ENCODE measurements around the gene GALNT10. TPM values are rescaled to one million over a fixed set of nuclear protein-coding genes. Genes with fewer than 3 reads are reported as not detected.
A peak's percentile ranks its signal among the peaks of the same experiment; 100 is the strongest.

Gene GALNT10
- total RNA-seq, 1 donor from 2014 or later, result 96.1 TPM

DNA sequence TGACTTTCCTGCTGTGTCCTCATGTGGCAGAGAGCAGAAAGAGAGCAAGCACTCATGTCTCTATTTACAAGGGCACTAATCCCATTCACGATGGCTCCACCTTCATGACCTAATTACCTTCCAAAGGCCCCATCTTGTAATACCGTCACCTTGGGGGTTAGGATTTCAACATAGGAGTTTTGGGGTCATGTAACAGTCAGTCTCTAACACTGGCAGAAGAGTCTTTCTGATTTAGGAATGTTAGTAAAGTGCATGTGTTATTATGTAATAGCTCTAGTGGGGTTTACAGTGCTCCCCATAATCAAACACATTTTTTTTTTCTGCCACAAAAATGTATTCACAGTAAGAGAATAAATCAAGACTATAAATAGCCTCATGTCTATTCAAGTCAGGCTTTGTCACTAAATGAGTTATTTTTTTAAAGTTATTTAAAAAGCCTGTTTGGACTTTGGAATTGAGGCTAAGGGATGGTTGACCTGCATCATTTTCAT, 19.1 kb downstream of the GALNT10 start:
- no peak overlapping the region for H3K4me2 ChIP-seq (ENCODE audit: low read length)

DNA sequence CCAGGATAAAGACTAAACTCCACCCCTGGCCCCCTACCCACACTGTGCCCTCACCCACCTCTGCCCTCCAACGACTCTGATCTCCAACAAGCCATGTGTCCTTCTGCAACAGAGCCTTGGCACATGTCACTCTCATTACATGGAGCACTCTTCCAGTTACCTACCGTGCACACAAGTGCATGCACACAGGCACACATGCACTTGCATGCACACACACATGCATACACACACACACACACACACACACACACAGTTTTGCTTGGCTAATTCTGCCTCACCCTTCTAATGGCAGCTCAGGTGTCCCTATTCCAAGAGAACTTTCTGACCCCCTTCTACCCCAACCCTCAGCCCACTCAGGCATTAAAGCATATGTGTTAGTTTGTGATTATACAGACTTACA, 19.6 kb downstream of the GALNT10 start:
- no peaks in the 10 kb centered on the region for H3K9me3 Mint-ChIP-seq (ENCODE audit: unreplicated experiment)
- no peak overlapping the region for H3K9ac ChIP-seq (ENCODE audit: low read length)
- H3K79me2 ChIP-seq (ENCODE audit: insufficient read depth, low read length), result peaks cover 84% of the 10 kb centered on the region
- peak overlapping the region; percentile 63 for H3K27ac Mint-ChIP-seq (ENCODE audit: unreplicated experiment)
- H3K27me3 Mint-ChIP-seq (ENCODE audit: low read depth, unreplicated experiment), result no peaks in the 10 kb centered on the region
- no peak overlapping the region for H3K4me2 ChIP-seq (ENCODE audit: low read length)
- peaks cover 47% of the 10 kb centered on the region for H3K4me1 Mint-ChIP-seq (ENCODE audit: low read depth, unreplicated experiment)
- peaks cover 3% of the 10 kb centered on the region for H3K36me3 ChIP-seq (ENCODE audit: insufficient read depth, low read length)
- H3K4me3 Mint-ChIP-seq (ENCODE audit: unreplicated experiment), result no peak overlapping the region
- no peak overlapping the region for H2AFZ ChIP-seq (ENCODE audit: low read depth, low read length)
- peaks cover 18% of the 10 kb centered on the region for H4K20me1 ChIP-seq (ENCODE audit: insufficient read depth, low read length)
- no peak overlapping the region for H3K4me3 ChIP-seq (ENCODE audit: insufficient read depth, low read depth, low read length)
- H3K27ac ChIP-seq (ENCODE audit: low read depth, low read length), result no peak overlapping the region
- H3K9me3 ChIP-seq (ENCODE audit: insufficient read depth, low read depth, low read length), result no peaks in the 10 kb centered on the region
- FAIRE-seq (no peak), DNase-seq (ENCODE audit: low read depth) (no peak)
- TF ChIP-seq, protein P1, sequence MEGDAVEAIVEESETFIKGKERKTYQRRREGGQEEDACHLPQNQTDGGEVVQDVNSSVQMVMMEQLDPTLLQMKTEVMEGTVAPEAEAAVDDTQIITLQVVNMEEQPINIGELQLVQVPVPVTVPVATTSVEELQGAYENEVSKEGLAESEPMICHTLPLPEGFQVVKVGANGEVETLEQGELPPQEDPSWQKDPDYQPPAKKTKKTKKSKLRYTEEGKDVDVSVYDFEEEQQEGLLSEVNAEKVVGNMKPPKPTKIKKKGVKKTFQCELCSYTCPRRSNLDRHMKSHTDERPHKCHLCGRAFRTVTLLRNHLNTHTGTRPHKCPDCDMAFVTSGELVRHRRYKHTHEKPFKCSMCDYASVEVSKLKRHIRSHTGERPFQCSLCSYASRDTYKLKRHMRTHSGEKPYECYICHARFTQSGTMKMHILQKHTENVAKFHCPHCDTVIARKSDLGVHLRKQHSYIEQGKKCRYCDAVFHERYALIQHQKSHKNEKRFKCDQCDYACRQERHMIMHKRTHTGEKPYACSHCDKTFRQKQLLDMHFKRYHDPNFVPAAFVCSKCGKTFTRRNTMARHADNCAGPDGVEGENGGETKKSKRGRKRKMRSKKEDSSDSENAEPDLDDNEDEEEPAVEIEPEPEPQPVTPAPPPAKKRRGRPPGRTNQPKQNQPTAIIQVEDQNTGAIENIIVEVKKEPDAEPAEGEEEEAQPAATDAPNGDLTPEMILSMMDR (IDR thresholded peaks at IDR 0.05; ENCODE audit: insufficient read depth, low read depth, low read length), result no peak
- TF ChIP-seq EZH2 (IDR thresholded peaks at IDR 0.05; ENCODE audit: insufficient read depth, low read length), result no peak
- peaks cover 21% of the 10 kb centered on the region for H3K4me1 ChIP-seq (ENCODE audit: insufficient read depth, low read length)
- no peaks in the 10 kb centered on the region for H3K27me3 ChIP-seq (ENCODE audit: insufficient read depth, low read length)
- H3K36me3 Mint-ChIP-seq (ENCODE audit: low read depth, unreplicated experiment), result peaks cover 27% of the 10 kb centered on the region

More for the DNA sequence above, 19.1 kb downstream of the GALNT10 start:
- Mint-ChIP-seq H3K9me3 (ENCODE audit: unreplicated experiment) (no peaks in the 10 kb centered on the region), H3K4me3 (ENCODE audit: unreplicated experiment) (no peak overlapping the region), H3K36me3 (ENCODE audit: low read depth, unreplicated experiment) (peaks cover 27% of the 10 kb centered on the region), H3K27ac (ENCODE audit: unreplicated experiment) (no peak overlapping the region), H3K4me1 (ENCODE audit: low read depth, unreplicated experiment) (peaks cover 44% of the 10 kb centered on the region), H3K27me3 (ENCODE audit: low read depth, unreplicated experiment) (no peaks in the 10 kb centered on the region)
- FAIRE-seq (peak; percentile 5), DNase-seq (ENCODE audit: low read depth) (peak; percentile 43)
- no peak for TF ChIP-seq EZH2 (IDR thresholded peaks at IDR 0.05; ENCODE audit: insufficient read depth, low read length)
- TF ChIP-seq, protein P1 (IDR thresholded peaks at IDR 0.05; ENCODE audit: insufficient read depth, low read depth, low read length), result no peak
- Histone ChIP-seq H2AFZ (ENCODE audit: low read depth, low read length) (no peak overlapping the region), H4K20me1 (ENCODE audit: insufficient read depth, low read length) (peaks cover 18% of the 10 kb centered on the region), H3K36me3 (ENCODE audit: insufficient read depth, low read length) (peaks cover 6% of the 10 kb centered on the region), H3K4me1 (ENCODE audit: insufficient read depth, low read length) (peaks cover 22% of the 10 kb centered on the region), H3K27ac (ENCODE audit: low read depth, low read length) (no peak overlapping the region), H3K4me3 (ENCODE audit: insufficient read depth, low read depth, low read length) (no peak overlapping the region), H3K79me2 (ENCODE audit: insufficient read depth, low read length) (peaks cover 85% of the 10 kb centered on the region), H3K9ac (ENCODE audit: low read length) (no peak overlapping the region), H3K27me3 (ENCODE audit: insufficient read depth, low read length) (no peaks in the 10 kb centered on the region), H3K9me3 (ENCODE audit: insufficient read depth, low read depth, low read length) (no peaks in the 10 kb centered on the region)

DNA sequence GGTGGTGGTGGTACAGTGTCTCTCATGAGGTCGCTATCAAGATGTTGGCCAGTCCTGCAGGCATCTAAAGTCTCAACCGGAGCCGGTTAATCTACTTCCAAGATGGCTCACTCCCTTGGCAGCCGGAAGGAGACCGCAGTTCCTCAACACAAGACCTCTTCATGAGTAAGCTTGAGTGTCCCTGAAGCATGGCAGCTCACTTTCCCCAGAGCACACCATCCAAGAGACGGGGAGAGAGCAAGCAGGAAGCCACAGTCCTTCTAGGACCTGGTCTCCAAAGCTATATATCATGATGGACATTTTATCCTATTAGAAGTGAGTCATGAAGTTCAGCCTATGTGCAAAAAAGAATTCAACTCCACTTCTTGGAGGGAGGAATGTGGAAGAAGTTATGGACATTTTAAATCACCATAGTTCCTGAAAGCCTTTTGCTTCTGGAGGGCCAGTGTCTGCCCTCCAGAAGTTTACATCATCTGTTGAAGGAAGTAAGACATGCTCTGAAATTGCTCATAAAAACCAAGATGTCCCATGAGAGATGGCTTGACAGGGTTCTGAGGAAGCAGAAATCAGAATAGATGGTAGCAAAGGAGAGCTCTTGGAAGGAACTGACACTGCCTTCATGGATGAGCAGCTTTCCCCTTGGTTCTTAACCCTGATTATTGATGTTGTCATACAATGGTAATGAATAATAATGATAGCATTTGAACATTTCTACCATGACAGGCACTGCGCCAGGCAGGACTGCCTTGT, 21.3 kb downstream of the GALNT10 start:
- peak overlapping the region; percentile 10 for H3K27ac ChIP-seq (ENCODE audit: low read depth, low read length)
- H3K4me3 ChIP-seq (ENCODE audit: insufficient read depth, low read depth, low read length), result no peak overlapping the region
- H3K9ac ChIP-seq (ENCODE audit: low read length), result no peak overlapping the region
- H2AFZ ChIP-seq (ENCODE audit: low read depth, low read length), result no peak overlapping the region
- H3K9me3 ChIP-seq (ENCODE audit: insufficient read depth, low read depth, low read length), result no peaks in the 10 kb centered on the region
- H3K79me2 ChIP-seq (ENCODE audit: insufficient read depth, low read length), result peaks cover 81% of the 10 kb centered on the region
- Mint-ChIP-seq H3K27ac (ENCODE audit: unreplicated experiment) (peak overlapping the region; percentile 20), H3K4me3 (ENCODE audit: unreplicated experiment) (no peak overlapping the region), H3K9me3 (ENCODE audit: unreplicated experiment) (no peaks in the 10 kb centered on the region), H3K36me3 (ENCODE audit: low read depth, unreplicated experiment) (peaks cover 23% of the 10 kb centered on the region), H3K4me1 (ENCODE audit: low read depth, unreplicated experiment) (peaks cover 47% of the 10 kb centered on the region), H3K27me3 (ENCODE audit: low read depth, unreplicated experiment) (no peaks in the 10 kb centered on the region)
- peaks cover 16% of the 10 kb centered on the region for H3K4me1 ChIP-seq (ENCODE audit: insufficient read depth, low read length)
- no peaks in the 10 kb centered on the region for H3K27me3 ChIP-seq (ENCODE audit: insufficient read depth, low read length)
- TF ChIP-seq EZH2 (IDR thresholded peaks at IDR 0.05; ENCODE audit: insufficient read depth, low read length), result no peak
- TF ChIP-seq, protein P1 (IDR thresholded peaks at IDR 0.05; ENCODE audit: insufficient read depth, low read depth, low read length), result no peak
- peaks cover 11% of the 10 kb centered on the region for H4K20me1 ChIP-seq (ENCODE audit: insufficient read depth, low read length)
- FAIRE-seq, result no peak
- DNase-seq (ENCODE audit: low read depth), result peak; percentile 89
- H3K36me3 ChIP-seq (ENCODE audit: insufficient read depth, low read length), result peaks cover 8% of the 10 kb centered on the region
- peak overlapping the region; percentile 55 for H3K4me2 ChIP-seq (ENCODE audit: low read length)
